Ectodermal cell (in vitro differentiated cells): ENCODE results near the gene SF3B4.

ENCODE experiments used
- H3K27ac ChIP-seq: 2 replicates; pipeline ENCODE4 v1.7.0; 2013; ENCODE audit warnings: mild to moderate bottlenecking, low read depth, low read length; ENCODE audit not compliant: insufficient read depth, poor library complexity, severe bottlenecking
- H3K27me3 ChIP-seq: 2 replicates; pipeline ENCODE4 v1.7.0; 2013; ENCODE audit warnings: mild to moderate bottlenecking, low read length; ENCODE audit not compliant: insufficient read depth, control insufficient read depth, poor library complexity, severe bottlenecking
- H3K36me3 ChIP-seq: one replicate; pipeline ENCODE4 v1.7.0; 2013; ENCODE audit warnings: low read length; ENCODE audit not compliant: control insufficient read depth, insufficient read depth
- H3K4me1 ChIP-seq: one replicate; pipeline ENCODE4 v1.7.0; 2013; ENCODE audit warnings: low read length; ENCODE audit not compliant: control insufficient read depth, insufficient read depth
- H3K4me3 ChIP-seq: 2 replicates; pipeline ENCODE4 v1.7.0; 2013; ENCODE audit warnings: low read depth, low read length, control low read depth; ENCODE audit not compliant: insufficient read depth
- H3K9me3 ChIP-seq: 2 replicates; pipeline ENCODE4 v1.7.0; 2013; ENCODE audit warnings: mild to moderate bottlenecking, low read length, moderate library complexity; ENCODE audit not compliant: control insufficient read depth
- WGBS, 2 experiments: methylation state at CpG; one replicate each; pipeline ENCODE4 v1.1.7; 2013; ENCODE audit warnings: missing lambda C conversion rate in 2 of 2; 5-methylcytosine and 5-hydroxymethylcytosine counted together

Gene SF3B4

DNA sequence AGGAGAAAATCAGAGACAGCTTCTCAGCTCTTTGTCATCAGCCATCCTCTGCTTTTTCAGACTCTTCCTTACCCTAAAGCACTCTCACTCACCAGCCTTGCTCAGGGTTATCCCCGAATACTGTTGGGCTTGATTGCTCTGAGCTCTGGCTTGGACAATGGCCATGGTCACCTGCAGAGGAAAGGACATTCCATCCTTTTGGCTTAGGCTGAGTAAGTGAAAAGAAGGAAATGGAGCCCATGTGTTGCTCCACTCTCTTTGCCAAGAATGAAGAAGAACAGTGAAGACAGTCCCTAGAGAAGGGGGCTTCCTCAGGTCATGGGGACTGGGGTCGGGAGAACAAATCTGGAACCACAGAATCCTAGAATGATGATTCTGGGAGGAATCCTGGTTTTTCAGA is 6.8 kb upstream of the SF3B4 start:
- H3K27me3 ChIP-seq: no peaks in the 10 kb centered on the region
- no peaks in the 10 kb centered on the region for H3K9me3 ChIP-seq
- H3K27ac ChIP-seq: no peak overlapping the region
- H3K36me3 ChIP-seq: no peaks in the 10 kb centered on the region
- H3K4me1 ChIP-seq: peaks cover 7% of the 10 kb centered on the region
- no peak overlapping the region for H3K4me3 ChIP-seq
- 86 to 88% methylated on average over 2 of the region's 2 CpGs for WGBS, 2 experiments

DNA sequence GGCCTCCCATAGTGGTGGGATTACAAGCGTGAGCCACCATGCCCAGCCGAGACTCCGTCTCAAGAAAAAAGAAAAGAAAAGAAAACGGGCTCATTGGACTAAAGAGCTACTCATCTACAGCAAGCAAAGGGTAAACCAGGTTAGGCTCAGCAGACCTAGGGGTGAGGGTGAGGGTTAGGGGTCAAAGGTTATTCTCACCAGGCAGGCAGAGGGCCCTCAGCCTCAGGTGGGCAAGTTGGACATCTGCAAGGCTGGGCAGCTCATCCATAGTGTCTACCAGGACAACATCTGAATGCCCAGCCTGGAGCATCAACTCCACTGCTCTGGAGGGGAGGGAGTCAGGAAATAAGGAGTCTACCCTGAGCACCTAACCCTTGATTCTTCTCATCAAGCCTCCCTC is 5.6 kb upstream of the SF3B4 start:
- Histone ChIP-seq H3K4me1 (peaks cover 7% of the 10 kb centered on the region), H3K36me3 (no peaks in the 10 kb centered on the region), H3K27me3 (no peaks in the 10 kb centered on the region), H3K9me3 (no peaks in the 10 kb centered on the region), H3K4me3 (no peak overlapping the region), H3K27ac (no peak overlapping the region)
- 85 to 95% methylated on average over 4 of the region's 4 CpGs for WGBS, 2 experiments

DNA sequence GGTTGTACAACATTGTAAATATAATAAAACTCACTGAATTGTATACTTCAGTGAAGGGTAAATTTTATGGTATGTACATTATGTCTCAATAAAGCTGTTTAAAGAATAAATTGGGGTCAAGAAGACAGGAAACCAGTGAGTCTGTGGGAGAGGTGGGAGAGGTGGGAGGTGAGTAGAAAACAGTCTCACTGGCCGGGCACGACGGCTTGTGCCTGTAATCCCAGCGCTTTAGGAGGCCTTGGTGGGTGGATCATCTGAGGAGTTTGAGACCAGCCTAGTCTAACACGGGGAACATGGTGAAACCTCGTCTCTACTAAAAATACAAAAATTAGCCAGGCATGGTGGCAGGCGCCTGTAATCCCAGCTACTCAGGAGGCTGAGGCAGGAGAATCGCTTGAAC is 4.9 kb upstream of the SF3B4 start:
- WGBS, 2 experiments: 90 to 95% methylated on average over 8 of the region's 8 CpGs
- H3K27ac ChIP-seq: no peak overlapping the region
- H3K4me1 ChIP-seq: peaks cover 3% of the 10 kb centered on the region
- H3K4me3 ChIP-seq: no peak overlapping the region
- no peaks in the 10 kb centered on the region for H3K9me3 ChIP-seq
- no peaks in the 10 kb centered on the region for H3K27me3 ChIP-seq
- H3K36me3 ChIP-seq: no peaks in the 10 kb centered on the region

DNA sequence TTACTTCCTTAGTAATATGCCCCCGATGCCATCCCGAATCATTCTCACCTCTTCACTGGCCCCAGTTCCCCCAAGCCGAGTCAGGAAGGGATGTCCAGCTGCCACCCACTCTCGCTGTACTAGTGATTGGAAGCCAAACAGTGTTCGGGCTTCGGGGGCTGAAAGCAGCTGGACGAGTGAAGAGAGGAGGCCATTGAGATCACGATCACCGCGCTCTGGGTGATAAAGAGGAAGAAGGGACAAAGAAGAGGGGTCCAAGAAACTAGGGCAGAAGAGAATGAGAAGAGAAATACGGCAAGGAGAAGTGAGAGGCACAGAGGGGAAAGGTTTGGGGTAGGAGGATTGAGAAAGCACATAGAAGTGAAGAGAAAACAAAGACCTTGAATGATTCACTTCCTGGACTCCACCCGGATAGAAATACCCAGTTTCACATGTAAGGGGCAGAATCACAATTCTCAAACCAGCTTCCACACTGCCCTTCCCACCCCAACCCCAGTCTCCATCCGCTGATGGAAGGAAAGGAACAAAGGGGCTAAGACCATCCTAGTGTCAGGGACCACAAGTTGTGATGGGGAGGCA is 3.7 kb upstream of the SF3B4 start:
- Histone ChIP-seq H3K9me3 (no peaks in the 10 kb centered on the region), H3K4me3 (no peak overlapping the region), H3K27ac (no peak overlapping the region), H3K27me3 (no peaks in the 10 kb centered on the region), H3K4me1 (peaks cover 8% of the 10 kb centered on the region), H3K36me3 (peaks cover 2% of the 10 kb centered on the region)
- 87 to 88% methylated on average over 13 of the region's 13 CpGs for WGBS, 2 experiments

DNA sequence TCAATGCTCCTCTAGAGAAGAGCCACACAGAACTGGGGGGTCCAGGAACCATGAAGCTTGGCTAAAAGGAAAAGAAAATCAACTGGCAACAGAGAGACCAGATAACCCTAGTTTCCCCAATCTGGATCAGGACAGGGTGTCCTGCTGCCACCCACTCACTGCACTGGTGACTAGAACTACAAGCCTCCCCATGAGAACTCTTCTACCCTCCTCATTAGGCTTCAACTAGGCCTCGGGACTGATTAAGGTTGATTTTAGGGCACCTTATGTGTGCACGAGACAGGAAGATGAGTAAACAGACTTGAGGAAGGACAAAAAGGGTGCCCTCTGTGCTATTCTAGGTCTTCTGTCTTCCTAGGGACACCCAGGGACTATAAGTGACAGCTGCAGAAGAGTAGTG is 2.3 kb upstream of the SF3B4 start:
- Histone ChIP-seq H3K4me1 (peaks cover 15% of the 10 kb centered on the region), H3K36me3 (peaks cover 15% of the 10 kb centered on the region), H3K9me3 (no peaks in the 10 kb centered on the region), H3K27ac (no peak overlapping the region), H3K4me3 (no peak overlapping the region), H3K27me3 (no peaks in the 10 kb centered on the region)
- WGBS, 2 experiments: 93 to 94% methylated on average over 2 of the region's 2 CpGs

DNA sequence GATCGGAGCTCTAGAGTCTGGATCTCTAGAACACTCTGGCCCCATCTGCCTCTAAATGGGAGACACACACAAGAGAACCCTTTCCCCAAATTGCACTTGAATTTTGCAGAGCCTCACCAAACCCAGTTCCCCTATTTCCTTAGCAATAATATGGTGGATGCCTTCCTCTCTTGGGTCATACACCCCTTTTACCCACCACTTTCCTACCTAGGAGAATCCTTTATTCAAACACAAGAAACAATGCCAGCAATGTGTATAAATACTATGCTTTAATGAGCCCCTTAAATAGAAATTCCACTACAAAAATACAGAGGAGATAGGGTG is 760 bp upstream of the SF3B4 start:
- Histone ChIP-seq H3K4me1 (peaks cover 15% of the 10 kb centered on the region), H3K36me3 (peaks cover 30% of the 10 kb centered on the region), H3K4me3 (peak overlapping the region; percentile 80), H3K27ac (peak overlapping the region; percentile 86), H3K9me3 (no peaks in the 10 kb centered on the region), H3K27me3 (no peaks in the 10 kb centered on the region)
- WGBS, 2 experiments: 19 to 30% methylated on average over 1 of the region's 1 CpG

DNA sequence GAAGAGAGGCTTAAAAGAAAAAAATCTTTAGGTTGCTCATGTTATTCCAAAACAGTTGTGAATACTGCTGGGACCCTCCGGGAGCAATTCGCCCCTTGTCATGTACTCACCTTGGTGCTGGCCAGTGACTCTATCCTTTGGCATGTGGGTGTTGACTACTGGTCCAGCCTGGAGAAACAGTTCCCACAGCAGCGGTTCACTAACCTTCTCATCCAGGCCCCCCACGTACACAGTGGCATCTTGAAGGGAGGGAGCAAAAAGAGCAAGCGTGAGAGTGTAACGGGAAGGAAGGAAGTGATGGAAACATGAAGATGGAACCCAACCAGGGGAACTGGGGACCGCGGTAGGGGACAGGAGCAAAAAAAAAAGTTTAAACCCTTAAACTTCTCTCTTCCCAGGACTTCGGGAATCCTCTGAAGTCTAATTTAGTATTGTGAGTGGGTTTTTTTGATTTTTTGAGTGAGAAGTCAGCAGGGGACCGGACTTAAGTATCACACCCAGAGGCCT is 494 bp downstream of the SF3B4 start:
- peaks cover 15% of the 10 kb centered on the region for H3K4me1 ChIP-seq
- H3K36me3 ChIP-seq: peaks cover 41% of the 10 kb centered on the region
- H3K27ac ChIP-seq: no peak overlapping the region
- peak overlapping the region; percentile 80 for H3K4me3 ChIP-seq
- no peaks in the 10 kb centered on the region for H3K27me3 ChIP-seq
- WGBS, 2 experiments: 2% methylated on average over 9 to 10 of the region's 10 CpGs
- H3K9me3 ChIP-seq: no peaks in the 10 kb centered on the region

DNA sequence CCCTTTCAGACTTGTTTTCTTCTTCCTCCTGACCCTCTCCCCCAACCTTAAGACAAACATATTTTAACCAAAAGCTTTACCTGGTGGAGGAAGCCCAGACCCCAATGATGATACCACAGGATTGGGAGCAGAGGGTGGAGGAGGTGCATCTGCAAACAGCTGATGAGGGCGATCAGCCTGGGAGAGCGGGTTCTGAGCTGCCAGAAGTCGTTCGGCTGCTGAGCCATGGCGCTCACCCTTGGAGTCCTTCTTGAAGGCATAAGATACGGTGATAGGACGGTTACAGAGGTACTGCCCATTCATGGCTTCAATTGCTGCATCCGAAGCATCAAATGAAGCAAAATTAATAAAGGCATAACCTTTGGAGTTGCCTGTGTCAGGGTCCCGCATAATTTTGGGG is 1.3 kb downstream of the SF3B4 start:
- no peak overlapping the region for H3K27ac ChIP-seq
- no peaks in the 10 kb centered on the region for H3K9me3 ChIP-seq
- H3K36me3 ChIP-seq: peaks cover 41% of the 10 kb centered on the region
- H3K4me1 ChIP-seq: peaks cover 15% of the 10 kb centered on the region
- H3K4me3 ChIP-seq: peak overlapping the region; percentile 80
- 94 to 95% methylated on average over 9 of the region's 9 CpGs for WGBS, 2 experiments
- H3K27me3 ChIP-seq: no peaks in the 10 kb centered on the region

DNA sequence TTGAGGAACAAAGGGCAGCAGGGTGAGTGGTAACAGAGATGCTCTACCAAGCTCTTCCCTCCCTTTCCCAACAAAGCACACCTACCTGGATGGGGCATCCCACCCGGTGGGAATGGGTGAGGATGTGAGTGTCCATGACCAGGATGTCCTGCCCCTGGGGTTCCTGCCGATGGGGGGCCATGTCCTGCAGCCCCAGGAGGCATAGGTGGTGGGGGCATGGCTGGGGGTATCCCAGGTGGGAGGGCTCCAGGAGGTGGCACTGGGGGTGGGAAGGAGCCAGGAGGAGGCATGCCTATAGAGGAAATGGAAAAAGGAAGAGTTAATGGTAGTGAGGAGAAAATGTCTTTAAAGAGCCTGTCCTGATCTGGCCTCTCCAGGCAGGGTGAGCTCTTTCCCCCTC is 1.9 kb downstream of the SF3B4 start:
- Histone ChIP-seq H3K27ac (no peak overlapping the region), H3K36me3 (peaks cover 41% of the 10 kb centered on the region), H3K4me3 (no peak overlapping the region), H3K4me1 (peaks cover 15% of the 10 kb centered on the region), H3K27me3 (no peaks in the 10 kb centered on the region), H3K9me3 (no peaks in the 10 kb centered on the region)
- WGBS, 2 experiments: 95% methylated on average over 2 of the region's 2 CpGs

DNA sequence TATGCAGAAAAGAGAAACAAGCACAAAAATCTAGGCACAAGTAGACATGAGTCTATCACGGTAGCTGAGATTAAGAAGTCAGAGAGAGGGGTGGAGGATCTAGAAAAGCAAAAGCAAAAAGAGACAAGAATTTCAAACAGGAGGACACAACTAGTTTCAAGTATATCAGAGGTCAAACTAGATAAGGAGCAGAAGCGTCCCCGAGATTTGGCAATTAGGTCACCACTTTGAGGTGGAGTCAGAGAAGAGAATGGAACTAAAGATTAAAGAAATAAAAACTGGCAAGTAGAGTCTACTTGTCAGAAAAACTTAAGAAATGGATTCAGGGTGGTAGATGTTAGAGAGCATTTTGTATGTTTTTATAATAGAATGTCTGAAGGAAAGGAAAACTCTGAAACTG is 2.3 kb downstream of the SF3B4 start:
- H3K9me3 ChIP-seq: no peaks in the 10 kb centered on the region
- 93 to 96% methylated on average over 3 of the region's 3 CpGs for WGBS, 2 experiments
- H3K4me1 ChIP-seq: peaks cover 15% of the 10 kb centered on the region
- peaks cover 41% of the 10 kb centered on the region for H3K36me3 ChIP-seq
- no peak overlapping the region for H3K4me3 ChIP-seq
- no peak overlapping the region for H3K27ac ChIP-seq
- H3K27me3 ChIP-seq: no peaks in the 10 kb centered on the region

DNA sequence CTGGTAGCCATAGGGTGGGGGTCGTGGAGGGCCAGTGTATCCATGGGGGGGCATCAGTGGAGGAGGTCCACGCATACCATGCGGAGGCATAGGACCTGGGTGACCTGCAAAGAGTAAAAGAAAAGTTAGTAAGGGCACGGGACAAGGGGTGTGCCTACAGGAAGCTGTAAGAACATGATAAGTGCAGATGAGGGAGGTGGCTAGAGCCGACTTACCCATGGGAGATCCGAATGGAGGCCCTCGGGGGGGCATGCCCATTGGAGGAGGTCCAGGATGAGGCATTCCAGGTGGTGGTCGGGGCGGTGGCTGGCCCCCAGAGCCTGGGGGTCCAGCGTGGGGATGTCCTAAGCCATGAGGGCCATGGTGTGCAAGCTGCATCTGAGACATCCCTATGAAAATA is 4.0 kb downstream of the SF3B4 start:
- H3K4me1 ChIP-seq: peaks cover 15% of the 10 kb centered on the region
- 95 to 96% methylated on average over 10 of the region's 10 CpGs for WGBS, 2 experiments
- H3K4me3 ChIP-seq: no peak overlapping the region
- no peaks in the 10 kb centered on the region for H3K27me3 ChIP-seq
- no peaks in the 10 kb centered on the region for H3K9me3 ChIP-seq
- H3K36me3 ChIP-seq: peaks cover 41% of the 10 kb centered on the region
- no peak overlapping the region for H3K27ac ChIP-seq
